Stimulated activated naive CD8-positive, alpha-beta T cell treated with anti-CD3 and anti-CD28 coated beads, Interleukin-15, Interleukin-2, amounts not matched to agents 100 U/mL and 50 U/mL, for 24 hours (primary cell): Measurements from ENCODE around the gene NEMP1.
"Not testable (repeated sequence)": the region's sequence is repeated elsewhere in the genome, so short reads cannot be mapped to it uniquely, and the experiment has no call there.

Source experiments
- ATAC-seq: fragments of 150-1000 bp; cut with Tn5 transposase; one replicate; pipeline ENCODE4 v1.10.0; 2021
- DNase-seq: peaks from one replicate; pipeline ENCODE4 v3.0.0; 2021

NEMP1 gene

DNA sequence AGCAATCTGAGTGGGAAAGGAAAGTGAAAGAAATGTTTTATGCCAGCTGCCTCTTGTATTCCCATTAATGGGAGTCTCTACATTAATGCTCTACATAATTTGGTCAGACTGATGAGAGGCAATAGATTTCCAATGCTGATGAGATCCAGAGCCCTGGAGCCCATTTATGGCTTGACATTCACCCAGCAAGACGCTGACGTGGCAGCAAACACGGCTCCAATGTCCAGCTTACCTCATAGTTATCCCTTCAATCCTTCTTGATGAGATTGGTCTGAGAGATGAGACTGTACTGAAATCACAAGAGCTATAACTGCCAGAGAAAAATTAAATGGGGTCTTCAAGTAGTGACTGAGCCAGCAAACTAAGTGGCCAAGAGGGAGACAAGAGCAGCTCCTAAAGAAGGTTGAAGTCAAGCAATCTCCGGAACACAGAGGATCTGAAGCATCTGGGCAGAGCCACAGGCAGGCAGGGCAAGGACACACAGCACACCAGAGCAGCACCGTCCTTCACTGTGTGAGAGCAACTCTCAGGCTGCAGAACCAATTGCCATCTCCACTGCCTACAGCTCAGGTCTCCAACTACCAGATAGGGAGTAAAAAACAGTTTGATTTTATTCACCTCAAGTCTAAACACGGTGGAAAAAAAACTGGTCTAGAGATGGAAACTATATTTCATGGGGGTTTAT, 21.4 kb downstream of the NEMP1 start:
- no peak for ATAC-seq
- DNase-seq = no peak

DNA sequence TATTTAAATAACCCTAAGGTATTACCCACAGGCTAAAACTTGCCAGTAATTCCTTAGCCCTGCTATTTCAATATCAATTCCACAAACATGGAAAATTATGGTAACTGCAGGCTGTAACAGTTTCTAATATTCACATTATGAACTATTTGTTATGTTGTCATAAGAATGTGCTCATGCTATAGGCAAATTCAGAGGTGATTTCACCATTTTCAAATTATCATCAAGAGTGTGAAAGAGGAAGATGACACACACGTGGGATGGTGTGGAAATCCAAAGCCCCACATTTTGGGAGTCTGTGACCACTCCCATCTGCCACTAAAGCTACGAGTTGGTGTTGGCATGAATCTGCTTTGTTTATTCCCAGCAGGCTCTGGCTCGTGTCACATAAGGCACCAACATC, 22.8 kb downstream of the NEMP1 start:
- ATAC-seq (no peak), DNase-seq (no peak)

DNA sequence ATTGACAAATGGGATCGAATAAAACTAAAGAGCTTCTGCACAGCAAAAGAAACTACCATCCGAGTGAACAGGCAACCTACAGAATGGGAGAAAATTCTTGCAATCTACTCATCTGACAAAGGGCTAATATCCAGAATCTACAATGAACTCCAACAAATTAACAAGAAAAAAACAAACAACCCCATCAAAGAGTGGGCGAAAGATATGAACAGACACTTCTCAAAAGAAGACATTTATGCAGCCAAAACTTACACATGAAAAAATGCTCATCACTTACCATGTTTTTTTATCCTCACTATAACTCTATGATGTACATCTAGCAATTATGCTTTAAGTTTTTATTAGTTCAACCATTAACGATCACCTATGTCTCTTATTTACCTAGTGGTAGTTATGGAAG, 24.7 kb downstream of the NEMP1 start:
- ATAC-seq, DNase-seq: not testable (repeated sequence)

DNA sequence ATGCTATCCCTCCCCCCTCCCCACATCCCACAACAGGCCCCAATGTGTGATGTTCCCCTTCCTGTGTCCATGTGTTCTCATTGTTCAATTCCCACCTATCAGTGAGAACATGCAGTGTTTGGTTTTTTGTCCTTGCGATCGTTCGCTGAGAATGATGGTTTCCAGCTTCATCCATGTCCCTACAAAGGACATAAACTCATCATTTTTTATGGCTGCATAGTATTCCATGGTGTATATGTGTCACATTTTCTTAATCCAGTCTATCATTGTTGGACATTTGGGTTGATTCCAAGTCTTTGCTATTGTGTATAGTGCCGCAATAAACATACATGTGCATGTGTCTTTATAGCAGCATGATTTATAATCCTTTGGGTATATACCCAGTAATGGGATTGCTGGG, 25.4 kb downstream of the NEMP1 start:
- DNase-seq, ATAC-seq: not testable (repeated sequence)

DNA sequence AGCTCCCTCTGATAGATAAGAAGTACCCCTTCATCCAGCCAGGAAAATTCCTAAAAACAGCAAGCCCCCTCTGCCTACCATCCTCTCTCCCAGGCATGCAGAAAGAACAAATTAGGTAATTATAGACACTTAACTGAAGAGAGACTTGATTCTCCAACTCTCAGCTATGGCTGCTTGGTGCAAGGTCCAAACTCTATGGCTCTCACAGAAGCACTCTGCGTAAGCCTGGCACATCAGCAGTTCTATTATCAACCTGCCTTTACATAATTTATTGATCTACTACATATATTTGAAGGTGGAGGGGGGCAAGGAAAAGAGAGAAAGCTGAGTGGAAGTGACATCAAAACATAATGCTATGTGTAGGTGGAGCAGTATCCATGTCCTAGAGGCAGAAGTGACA, 27.6 kb downstream of the NEMP1 start:
- no peak for DNase-seq
- ATAC-seq = no peak

DNA sequence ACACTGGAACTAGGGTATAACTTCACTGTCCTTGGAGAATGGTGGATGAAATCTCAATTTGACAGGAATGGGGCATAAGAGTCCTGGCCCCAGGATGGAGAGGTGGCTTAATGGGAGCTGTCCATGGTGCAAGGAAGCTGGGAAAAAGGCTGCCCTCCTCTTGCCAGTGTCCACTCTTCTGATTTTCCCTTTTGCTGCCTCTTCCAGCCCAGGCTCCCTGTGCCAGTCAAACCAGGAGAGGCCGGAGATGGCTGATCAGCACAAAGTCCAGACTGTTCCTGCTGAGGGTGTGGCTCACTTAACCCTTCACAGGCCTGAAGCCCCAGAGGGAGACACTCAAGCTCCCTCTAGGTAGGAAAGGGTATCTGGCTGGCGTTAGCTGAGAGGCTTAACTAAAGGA, 28.7 kb downstream of the NEMP1 start, which contains the start of gene MYO1A:
MYO1A (minus strand) TSS at position 240 of the 400 bp plus-strand sequence. CDS start 1,806 bp downstream, outside the sequence.
- ATAC-seq (no peak), DNase-seq (no peak)

DNA sequence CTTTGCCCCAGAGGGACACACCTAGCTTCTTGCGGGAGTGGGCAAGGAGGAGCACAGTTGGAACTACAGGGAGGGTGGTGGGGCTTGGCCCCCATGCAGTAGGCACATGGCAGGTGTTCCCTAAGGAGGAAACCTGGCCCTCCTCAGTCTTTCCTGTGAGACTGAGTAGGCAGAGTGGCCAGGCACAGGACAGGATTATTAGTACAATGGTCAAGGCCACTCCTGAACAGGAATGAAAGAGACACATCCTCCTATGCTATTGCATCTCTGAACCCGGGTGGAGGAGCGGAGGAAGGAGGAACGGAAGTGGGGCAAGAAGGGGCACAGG, 29.5 kb downstream of the NEMP1 start:
- ATAC-seq = no peak
- no peak for DNase-seq

DNA sequence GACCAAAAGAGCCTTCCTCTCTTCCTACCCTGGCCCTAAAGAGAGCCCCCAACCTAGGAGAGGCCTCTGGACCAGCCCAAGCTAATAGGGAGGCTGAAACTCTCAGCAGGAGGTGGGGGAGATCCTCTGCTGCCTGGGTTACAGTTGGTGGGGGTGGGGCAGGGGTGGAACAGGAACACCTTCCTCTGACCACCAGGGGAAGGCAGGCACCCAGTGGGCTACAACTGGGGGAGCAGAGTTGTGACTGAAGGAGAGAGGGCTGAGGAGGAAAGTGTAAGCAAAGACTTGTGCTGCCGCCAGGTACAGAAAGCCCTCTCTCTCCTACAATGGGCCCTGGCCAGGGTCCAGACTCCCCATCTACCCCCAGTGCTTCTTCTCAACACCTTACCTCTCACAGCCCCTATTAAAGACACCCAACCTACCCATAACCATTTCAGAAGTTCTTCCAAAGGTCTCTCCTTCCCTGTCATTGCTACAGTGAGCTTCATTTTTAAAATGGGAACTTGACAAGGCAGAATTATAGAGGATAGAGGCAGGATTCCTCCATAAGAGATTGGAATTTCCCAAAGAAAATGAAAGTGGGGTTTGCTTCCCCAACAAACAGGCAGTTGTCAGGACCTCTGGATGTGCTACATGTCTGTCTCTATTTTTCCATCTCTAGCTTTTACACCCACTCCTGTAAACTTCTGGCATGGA, 30.0 kb downstream of the NEMP1 start:
- ATAC-seq = no peak
- DNase-seq = no peak

DNA sequence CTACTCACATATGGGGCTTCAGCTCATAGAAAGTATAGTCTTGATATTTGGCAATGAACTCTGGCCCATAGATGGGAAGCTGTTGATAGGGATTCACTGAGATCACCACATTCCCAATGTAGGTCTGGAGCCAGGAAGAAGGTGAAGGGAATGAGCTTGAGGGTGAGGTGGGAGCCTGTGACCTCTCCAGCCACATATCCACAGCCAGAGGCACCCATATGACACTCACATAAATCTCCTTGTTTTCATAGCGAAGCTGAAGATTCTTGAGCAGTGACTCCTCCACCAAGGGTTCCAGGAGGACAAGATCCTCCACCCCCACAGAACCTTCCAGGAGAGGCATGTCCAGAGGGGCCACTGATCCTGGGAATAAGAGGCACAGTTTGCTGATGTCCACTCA, 30.6 kb downstream of the NEMP1 start:
- no peak for ATAC-seq

DNA sequence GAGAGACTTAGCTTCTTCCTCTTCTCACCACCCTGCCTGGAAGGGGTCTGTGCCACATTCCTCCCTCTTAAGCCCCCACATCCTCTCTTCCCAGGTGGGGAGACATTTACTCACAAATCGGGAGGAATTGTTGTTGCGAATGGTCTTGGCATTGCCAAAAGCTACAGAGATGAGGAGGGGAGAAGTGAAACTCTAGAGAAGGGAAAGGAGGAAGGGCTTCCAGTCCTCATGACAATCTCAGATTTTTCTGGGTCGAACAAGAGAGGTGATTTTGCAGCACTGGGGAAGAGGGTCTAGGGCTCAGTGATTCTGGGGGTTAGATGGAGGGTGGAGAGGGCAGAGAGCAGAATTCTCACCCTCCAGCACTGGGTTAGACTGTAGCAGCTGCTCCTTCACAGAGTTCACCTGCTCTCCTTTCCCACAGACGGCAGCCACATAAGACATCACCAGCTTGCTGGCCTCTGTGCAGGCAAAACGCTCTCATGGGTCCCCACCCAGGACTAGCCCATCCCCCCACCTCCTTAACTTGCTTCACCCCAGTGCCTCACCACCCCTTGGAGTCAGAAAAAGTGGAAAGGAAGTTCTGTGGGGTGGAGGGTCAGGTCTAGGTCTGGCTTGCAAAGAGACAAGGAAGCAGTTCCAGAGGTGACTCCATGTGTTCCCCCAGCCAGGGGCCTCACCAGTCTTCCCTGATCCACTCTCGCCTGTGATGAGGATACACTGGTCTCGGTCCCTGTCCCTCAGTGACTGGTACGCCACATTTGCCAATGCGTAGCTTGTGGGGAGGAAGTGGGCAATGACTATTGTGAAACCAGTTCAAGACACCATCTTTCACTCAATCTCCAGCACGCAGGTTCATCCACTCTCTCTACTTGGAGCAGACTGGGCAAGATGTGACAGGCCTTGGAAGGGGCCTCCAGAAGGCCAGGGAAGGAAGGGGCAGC, 31.4 kb downstream of the NEMP1 start:
- DNase-seq (peak; percentile 74), ATAC-seq (peak; percentile 86)

More for the DNA sequence above, 30.6 kb downstream of the NEMP1 start:
- no peak for DNase-seq

DNA sequence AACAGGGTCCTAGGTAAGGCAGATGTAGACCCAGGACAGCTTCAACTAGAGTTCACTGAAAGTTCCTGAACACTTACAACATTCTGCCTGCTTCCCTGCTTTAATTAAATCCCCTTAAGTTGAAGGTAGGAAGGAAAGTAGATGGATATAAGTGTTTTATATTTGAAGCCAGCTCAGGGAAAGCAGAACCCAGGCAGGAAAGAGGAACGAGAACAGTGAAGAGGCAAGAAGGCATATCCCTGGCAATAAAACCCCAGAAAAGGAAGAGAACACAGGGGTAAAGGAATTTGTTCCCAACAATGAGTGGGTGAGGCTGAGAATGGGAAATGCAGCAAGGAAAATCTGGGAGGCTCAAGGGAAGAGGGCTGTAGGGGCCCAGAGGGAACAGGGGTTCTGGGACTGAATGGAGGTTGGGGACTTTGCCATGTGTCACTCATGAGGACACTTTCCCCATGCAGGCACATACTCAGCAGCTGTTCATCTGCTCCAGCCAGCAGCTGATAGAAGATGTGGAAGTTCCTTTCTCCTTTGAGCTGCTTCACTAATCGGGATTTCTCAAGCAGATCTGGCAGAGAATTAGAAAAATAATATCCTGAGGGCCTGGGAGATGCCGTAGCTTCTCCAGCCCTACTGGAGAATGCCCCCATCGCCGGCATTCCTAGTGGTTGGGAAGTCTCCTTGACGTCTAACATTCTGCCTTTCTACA, 32.4 kb downstream of the NEMP1 start:
- ATAC-seq (no peak), DNase-seq (no peak)

DNA sequence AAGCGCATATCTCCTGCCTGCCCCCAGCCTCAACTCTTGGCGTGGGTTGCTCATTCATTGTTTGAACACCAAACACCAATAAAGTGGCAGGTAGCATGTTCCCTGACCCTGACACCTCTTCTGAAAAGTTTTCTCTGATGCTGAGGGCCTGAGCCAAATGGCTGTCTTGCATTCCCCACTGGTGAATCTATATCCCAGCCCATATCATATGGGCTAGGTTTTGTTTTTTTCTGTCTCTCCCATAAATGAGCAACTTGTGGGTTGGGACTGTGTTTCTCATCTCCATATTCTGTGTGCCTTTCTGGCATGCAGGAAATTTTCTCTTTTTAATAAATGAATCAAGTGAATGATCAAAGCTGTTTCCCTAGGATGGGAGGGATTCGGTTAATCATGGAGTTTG, 33.7 kb downstream of the NEMP1 start:
- DNase-seq (no peak), ATAC-seq (no peak)

DNA sequence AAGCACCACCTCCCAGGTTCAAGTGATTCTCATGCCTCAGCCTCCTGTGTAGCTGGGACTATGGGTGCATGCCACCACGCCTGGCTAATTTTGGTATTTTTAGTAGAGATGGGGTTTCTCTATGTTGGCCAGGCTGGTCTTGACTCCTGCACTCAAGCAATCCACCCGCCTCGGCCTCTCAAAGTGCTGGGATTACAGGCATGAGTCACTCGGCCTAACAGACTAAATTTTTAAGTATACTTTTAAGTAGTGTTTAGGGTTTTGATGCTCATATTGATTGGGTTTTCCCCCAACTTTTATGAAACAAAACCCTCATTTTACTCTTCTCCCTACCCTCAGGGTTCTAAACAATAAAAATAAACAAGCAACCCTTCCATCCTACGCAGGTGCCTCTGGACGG, 34.1 kb downstream of the NEMP1 start:
- no peak for DNase-seq
- ATAC-seq = no peak

DNA sequence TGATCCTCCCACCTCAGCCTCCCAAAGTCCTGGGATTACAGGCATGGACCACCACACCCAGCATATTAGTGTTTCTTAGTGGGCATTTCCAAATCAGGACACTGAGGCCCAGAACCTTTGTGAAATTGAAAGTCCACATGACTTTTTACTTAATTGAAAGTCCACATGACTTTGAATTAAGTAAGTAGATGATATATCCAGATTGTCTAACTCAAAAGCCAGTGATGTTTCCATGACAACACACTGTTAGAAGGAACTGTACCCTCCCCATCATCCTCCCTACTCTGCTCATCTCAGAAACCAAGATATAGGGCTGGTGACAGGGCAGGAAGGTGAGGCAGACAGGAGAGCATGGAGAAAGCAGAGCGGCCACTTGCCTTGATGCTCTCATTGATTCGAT, 35.9 kb downstream of the NEMP1 start:
- ATAC-seq = no peak
- no peak for DNase-seq

DNA sequence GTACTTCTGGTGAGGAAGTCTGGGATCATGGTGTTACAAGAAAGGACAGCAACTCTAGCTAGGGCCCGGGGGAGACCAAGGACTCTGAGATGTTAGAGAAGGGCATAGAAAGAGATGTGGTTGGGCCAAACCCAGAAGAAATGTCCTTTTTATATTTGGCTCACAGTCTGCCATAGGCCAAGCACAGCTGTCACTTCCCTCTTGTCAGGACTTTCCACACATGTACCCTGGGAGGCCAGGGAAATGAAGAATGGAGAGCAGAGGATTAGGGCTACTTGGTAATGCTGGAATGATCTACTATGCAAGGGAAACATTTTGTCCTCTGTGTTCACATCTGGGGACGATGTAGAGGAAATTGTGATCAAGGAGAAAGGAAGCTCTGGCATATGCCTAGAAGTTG, 37.8 kb downstream of the NEMP1 start:
- ATAC-seq (no peak), DNase-seq (no peak)

DNA sequence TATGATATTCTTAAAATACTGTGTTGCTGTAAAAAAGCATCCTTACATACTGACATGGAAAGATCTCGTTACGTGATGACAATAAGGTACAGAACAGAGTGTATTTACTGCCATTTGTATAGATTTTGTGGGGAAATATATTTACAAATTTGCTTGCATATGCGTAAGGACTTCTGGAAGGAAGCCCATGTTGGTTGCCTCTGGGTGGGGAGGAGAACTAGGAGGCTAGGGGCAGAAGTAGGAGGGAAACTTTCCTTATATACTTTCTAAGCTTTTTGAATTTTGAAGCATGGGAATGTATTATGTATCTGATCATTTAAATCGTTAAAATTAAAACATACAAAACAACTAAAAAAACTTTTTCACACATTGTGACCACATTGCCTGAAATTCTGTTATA, 38.4 kb downstream of the NEMP1 start:
- no peak for DNase-seq
- no peak for ATAC-seq

DNA sequence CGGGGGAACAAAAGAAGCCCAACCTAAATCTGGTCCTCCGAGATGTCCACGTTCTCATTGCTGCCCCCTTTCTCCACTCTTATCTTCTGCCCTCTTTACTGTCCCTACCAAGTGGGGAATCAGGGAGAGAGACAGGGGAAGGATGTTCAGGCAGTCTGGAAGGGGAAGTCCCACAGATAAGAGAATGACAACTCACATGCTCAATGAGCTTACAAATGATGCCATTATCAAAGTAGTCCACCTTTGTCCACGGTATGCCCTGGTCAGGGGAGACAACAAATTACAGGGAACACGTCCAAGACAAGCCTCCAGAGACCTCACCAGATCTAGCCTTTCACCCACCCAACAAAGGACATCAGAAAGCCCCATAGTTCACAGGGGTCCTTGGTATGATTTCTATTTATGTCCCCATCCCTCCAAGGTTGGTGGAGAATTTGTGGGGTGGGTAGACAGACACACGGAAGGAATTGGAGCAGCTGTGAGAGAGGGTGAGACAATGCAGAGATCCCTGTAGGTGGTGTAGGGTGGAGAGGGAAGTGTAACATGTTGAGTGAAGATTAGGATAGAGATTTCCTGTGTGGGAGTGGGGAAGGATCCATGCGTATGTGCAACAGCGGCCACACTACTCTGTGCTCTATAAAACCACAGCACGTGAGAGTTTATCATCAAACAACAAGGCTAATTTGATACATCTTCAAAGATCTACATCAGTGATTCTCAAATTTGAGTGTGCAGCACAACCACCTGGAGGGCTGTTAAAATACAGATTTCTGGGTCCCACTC, 39.4 kb downstream of the NEMP1 start:
- DNase-seq = no peak
- ATAC-seq = no peak

DNA sequence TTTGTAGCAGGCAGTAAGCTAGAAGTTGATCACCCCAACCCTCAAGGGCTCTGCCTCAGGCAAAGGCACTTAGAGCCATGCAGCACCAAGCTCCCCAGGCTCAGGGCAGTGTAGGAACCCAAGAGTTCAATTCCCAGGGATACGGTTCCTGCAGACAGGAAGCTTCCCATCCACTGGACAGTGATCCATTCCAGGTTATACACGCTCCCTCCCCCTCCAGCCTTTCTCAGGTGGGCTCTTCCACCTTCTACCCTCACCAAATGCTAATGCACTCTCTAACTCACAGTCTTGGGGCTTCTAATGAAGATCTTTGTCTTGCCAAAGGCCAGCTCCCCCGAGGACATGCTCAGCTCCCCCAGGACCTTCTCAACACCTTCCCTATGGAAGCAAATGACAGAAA, 41.3 kb downstream of the NEMP1 start:
- ATAC-seq = no peak
- DNase-seq = no peak

DNA sequence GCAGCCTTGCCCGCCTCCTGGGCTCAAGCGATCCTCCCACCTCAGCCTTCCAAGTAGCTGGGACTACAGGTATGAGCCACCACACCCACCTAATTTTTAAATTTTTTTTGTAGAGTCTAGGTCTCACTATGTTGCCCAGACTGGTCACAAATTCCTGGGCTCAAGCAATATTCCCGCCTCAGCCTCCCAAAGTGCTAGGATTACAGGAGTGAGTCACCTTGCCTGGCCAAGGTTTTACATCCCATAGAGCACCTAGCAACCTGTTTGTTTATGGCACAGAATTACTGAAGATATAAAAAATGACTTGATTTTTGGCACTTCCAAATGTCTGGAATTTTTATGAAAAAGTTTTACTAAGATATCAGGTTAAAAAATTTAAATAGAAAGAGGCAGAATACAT, 45.2 kb downstream of the NEMP1 start:
- ATAC-seq (no peak), DNase-seq (no peak)

DNA sequence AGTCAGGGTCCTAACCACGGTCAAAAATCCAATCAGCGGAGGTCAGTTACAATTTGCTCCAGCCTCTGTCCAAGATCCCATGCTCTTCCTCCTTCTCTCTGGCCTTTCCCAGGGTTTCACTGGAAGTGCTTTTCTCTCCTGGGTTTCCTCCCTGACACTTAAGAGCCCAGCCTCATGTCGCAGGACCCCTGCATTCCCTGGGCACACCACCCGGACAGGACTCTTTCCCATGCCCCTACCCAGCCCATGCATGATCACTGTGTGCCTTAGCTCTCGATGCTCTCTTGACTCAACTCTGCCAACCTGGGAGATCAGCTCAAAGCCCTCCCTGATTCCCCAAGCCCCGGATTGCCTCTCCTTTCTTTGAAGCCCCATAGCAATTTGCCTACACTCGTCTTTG, 46.8 kb downstream of the NEMP1 start:
- ATAC-seq = no peak
- no peak for DNase-seq

DNA sequence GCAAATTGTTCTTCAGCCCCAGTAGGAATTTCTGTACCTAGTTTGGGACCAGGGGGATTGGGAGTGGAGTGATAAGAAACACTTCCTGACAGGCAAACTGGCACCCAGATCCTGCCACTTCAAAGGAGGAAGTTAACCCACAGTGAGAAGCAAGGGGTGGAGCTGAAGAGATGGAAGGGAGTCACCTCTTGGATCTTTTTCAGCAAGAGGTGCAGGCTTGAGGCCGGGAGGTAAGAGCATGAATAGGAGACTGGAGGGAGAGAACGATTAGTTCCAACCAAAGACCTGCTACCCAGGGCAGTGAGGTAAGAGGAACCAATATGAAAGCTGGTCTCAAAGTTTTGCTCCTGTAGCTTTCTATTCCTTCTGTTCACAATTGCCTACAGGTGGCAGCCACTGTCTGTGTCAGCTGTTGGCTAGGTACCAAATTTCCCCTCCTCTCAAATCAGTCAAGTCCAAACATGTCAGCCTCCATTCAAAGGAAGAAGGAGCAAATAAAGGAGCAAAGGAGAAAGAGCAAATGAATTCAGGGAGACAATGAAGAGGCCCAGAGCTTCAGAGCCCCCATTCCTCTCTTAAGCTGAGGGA, 47.4 kb downstream of the NEMP1 start:
- ATAC-seq = no peak
- no peak for DNase-seq
